GM12874 (cell line): ENCODE data around the gene COL20A1.

Experiments used
- TF ChIP-seq, protein P1 (sequence below): IDR thresholded peaks from 2 replicates; pipeline ENCODE4 v1.5.1; 2011; ENCODE audit warnings: low read depth, mild to moderate bottlenecking, control low read depth, low read length, moderate library complexity; ENCODE audit not compliant: insufficient read depth

The COL20A1 gene

DNA sequence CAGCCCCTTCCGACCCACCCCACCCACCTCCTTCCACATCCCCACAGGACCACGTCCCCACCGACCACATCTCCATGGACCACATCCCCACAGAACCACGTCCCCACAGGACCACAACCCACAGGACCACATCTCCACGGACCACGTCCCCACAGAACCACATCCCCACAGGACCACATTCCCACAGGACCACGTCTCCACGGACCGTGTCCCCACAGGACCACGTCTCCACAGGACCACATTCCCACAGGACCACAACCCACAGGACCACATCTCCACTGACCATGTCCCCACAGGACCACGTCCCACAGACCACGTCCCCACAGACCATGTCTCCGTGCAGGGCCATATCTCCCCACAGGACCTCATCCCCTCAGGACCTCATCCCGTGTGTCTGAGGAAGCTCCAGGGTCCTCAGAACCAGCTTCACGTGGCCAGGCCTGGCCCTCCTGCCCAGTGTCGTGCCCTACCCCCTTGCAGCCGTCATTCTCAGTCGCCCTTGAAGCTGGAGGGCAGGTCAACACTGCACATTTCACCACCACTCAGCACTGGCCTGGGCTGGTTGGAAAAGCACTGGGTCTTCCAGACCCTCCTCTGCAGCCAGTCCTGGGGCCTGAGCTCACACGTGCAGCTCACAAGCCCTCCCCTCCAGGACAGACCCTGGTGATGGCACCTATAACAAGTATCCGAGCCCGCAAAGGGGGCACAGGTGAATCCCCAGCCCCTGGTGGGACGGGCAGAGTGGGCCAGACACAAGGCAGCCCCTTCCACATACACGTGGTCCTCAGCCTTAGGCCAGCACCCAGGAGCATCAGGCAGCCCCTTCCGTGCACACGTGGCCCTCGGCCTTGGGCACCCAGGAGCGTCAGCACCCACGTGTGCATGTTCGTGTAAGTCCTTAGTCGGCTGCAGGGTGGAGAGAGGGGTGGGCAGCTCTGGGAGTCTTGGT lies 64.2 kb downstream of the COL20A1 start:
- TF ChIP-seq, protein P1, sequence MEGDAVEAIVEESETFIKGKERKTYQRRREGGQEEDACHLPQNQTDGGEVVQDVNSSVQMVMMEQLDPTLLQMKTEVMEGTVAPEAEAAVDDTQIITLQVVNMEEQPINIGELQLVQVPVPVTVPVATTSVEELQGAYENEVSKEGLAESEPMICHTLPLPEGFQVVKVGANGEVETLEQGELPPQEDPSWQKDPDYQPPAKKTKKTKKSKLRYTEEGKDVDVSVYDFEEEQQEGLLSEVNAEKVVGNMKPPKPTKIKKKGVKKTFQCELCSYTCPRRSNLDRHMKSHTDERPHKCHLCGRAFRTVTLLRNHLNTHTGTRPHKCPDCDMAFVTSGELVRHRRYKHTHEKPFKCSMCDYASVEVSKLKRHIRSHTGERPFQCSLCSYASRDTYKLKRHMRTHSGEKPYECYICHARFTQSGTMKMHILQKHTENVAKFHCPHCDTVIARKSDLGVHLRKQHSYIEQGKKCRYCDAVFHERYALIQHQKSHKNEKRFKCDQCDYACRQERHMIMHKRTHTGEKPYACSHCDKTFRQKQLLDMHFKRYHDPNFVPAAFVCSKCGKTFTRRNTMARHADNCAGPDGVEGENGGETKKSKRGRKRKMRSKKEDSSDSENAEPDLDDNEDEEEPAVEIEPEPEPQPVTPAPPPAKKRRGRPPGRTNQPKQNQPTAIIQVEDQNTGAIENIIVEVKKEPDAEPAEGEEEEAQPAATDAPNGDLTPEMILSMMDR = no peak

DNA sequence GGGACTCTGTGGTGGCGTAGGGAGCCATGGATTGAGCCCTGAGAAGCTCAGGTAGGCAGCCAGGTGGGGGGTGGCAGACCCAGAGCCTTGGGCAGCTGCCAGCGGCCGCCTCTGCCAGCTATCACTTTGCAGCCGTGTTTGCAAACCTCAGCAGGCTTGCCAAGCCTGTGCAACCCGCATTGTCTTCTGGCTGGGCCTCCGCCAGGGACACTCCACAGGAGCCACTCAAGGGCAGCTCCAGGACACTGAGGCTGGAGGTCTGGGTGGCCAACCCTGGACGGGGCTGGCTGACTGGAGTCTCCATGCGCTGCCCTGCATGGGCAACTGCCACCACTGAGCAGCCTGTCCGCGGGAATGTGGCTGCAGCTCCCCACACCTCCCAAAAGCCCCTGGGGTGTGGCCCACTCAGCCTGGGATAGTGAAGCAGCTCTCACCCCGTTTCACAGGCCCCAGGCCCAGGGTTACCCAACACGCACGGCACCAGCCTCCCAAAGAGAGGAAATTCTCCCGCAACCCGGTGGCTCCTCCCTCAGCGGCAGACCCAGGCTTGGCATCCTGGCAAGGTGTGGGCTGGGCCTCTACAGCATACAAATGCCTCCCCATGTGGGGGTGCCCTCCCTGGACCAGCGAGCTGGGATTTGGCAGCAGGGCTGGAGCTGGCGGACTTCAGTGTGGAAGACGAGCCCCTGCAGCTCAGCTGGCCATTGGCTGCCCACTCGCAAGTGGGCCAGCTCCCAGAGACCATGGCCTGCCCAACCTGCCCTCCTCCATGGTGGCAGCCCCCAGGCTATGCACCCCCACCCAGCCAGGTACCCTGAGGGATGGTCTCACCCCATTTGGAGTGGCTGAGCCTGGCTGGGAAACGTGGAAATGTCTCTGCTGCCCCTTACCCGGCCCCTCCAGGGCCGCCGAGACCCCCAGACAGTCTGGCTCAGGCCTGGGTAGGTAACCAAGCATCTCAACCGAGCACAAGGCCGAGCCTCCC lies 65.2 kb downstream of the COL20A1 start:
- TF ChIP-seq, protein P1 = no peak

DNA sequence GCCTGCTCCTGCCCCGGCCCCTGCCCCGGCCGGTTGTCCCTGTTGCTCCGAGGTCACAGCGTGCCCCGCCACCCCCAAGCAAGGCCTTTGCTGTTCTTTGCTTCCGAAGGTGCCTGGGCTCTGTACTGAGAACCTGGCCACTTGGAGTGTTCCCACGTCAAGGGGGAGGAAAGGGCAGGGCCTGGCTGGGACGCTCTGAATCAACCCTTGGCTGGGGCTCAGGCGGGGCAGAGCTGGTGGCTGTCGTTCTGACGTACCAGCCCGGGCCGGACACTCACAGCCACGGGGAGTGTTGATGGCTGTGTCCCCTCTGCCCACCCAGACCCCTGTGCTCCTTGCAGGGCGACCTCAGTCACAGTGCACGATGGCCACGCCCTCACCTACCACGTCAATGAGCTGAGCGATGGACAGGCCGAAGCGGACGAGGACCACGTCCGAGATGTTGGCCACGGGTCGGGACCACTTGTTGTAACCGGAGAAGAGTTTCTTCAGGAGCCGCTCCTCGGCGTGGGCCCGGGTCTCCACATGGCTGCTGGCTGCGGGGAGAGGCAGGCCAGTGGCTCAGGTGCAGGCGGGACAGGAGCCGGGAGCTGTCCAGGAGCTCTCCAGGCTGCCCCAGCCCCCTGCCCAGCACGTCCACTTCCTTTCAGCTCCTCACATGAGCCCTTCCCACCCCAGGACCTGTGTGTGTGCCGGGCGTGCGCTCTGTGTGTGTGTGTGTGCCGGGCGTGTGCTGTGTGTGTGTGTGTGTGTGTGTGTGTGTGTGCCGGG lies 66.4 kb downstream of the COL20A1 start:
- TF ChIP-seq, protein P1 = no peak

DNA sequence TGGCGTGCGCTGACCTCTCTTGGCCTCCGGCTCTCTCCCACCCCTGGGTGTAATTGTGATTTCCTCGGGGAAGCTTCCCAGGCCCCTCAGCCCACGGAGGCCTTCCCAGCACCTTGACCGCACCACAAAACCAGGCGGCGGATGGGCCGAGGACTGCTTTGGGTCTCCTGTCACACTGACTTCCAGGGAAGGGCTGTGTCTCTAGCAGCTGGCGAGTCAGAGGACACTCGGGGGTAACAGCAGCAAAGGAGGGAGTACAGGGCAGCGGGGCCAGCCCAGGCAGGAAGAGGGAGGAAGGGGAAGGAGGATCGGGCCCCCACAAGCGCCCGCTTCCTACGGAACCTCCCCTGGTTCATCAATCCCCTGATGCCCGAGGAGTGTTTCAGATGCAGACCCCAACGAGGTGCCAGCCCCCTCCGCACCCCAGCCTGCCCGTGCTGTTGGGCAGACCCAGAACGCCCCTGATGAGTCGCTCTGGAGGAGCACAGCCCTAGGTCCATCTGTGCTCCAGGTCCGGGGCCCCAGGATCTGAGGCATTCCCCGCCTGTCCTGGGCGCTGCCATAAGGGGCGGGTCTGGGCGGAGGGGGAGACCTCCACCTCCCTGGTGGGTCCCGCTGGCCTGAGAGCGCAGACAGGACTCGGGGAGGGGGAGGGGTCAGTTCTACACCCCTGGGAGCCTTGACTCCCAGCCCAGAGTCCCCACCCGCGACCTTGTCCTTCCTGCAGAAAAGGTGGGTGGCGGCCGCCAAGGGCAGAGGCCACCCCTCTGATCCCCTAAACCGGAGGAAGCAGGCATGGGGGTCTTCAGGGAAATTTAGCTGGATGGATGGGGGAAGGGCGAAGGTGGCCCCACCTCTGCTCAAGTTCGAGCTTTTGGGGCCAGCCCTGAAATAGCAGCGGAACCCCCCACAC lies 67.2 kb downstream of the COL20A1 start:
- TF ChIP-seq, protein P1 = no peak

DNA sequence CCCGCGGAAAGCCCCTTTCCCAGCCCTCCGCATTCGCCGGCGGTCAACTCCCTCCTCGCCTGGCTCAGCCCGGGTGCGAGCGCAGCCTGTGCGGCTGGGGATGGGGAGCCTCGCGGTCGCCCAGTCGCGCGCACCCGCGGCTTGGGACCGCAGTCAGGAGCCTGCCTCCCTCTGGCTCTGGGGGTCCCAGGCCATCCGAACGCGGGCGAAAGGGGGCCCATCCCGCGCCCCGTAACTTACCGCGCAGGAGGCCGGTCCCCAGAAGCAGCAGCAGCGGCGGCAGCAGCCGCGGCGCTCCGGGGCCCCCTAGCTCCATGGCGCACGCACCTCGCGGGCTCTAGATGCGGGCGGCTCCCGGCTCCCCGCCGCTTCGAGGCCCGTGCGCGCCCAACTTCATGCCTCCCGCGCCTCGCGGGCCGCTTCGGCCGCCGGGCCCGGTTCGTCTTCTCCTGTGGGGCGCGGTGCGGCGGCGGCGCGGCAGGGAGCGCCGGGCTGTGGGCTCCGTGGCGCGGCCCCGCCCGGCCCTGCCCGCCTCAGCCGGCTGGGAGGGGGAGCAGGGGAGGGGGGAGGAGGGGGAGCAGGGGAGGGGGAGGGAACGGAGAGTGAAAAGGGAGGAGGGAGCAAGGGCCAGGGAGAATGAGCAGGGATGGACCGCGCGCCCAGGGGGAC lies 68.0 kb downstream of the COL20A1 start, which contains the start of gene CHRNA4:
Gene CHRNA4 (minus strand): TSS at position 500 of the 669 bp plus-strand sequence. CDS start 184 bp downstream, at position 316.
- TF ChIP-seq, protein P1 = no peak
